Peyer's patch (tissue), 4 donors: ENCODE measurements around the gene RNLS.

Experiments
- POLR2A ChIP-seq, 2 donors: fragments of 450-650 bp; IDR thresholded peaks; one replicate each; pipeline ENCODE4 v1.5.1; 2017; ENCODE audit warnings: antibody characterized with exemption in 2 of 2, mild to moderate bottlenecking in 2 of 2, moderate library complexity in 2 of 2
- TF ChIP-seq, protein P1 (sequence below), 6 experiments: fragments of 450-650 bp in 4 of 6; fragments of 200-600 bp in 2 of 6; sonication (generic) in 1 of 6; IDR thresholded peaks; one replicate each; pipeline ENCODE4 v1.5.1; 2017 to 2019; ENCODE audit warnings: antibody characterized with exemption in 6 of 6, mild to moderate bottlenecking in 3 of 6, moderate library complexity in 1 of 6

DNA sequence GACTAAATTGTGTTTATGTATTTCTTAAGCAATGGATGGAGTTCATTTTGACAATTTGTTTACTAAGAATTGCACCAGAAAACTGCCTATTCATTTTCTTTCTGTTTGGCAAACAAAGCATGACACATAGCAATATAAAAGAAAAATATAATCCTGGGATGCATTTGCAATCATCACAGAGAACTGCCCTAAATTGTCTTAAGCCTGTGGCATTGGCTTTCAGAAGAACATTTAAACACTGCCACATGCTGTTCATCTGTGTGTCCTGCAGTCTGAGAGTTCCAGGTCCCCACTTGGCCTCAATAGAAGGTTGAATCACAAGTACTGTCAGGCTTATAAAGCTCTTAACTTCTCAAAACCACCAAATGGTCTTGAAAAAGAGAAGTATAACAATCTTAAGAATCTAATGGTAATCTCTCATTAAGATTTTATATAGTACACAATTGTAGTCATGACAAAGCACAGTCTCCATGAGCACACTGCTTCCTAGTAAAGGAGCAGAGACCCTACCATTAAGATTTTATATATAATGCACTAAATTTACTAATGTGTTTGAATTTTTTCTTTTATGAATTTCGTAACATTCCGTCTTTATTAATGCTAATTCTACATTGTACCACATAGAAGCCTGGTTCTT lies 29.9 kb downstream of the RNLS start:
- TF ChIP-seq, protein P1, sequence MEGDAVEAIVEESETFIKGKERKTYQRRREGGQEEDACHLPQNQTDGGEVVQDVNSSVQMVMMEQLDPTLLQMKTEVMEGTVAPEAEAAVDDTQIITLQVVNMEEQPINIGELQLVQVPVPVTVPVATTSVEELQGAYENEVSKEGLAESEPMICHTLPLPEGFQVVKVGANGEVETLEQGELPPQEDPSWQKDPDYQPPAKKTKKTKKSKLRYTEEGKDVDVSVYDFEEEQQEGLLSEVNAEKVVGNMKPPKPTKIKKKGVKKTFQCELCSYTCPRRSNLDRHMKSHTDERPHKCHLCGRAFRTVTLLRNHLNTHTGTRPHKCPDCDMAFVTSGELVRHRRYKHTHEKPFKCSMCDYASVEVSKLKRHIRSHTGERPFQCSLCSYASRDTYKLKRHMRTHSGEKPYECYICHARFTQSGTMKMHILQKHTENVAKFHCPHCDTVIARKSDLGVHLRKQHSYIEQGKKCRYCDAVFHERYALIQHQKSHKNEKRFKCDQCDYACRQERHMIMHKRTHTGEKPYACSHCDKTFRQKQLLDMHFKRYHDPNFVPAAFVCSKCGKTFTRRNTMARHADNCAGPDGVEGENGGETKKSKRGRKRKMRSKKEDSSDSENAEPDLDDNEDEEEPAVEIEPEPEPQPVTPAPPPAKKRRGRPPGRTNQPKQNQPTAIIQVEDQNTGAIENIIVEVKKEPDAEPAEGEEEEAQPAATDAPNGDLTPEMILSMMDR (IDR thresholded peaks at IDR 0.05): peak; percentile 41 to 90 (median 80)
- TF ChIP-seq POLR2A (IDR thresholded peaks at IDR 0.05): no peak
